Coronary artery (tissue), 2 donors: Measurements from ENCODE around the gene MGLL.
"Not testable (repeated sequence)": the region's sequence is repeated elsewhere in the genome, so short reads cannot be mapped to it uniquely, and the experiment has no call there.

Source experiments
- DNase-seq: peaks from one replicate; pipeline ENCODE4 v3.0.0-alpha.2; 2017; ENCODE audit warnings: low spot score
- H3K27ac ChIP-seq, 2 donors: fragments of 200-600 bp; sonication (generic); one replicate each; pipeline ENCODE4 v1.5.1; 2016 to 2019
- H3K4me3 ChIP-seq: fragments of 200-600 bp; sonication (generic); 2 replicates; pipeline ENCODE4 v1.5.1; 2016; ENCODE audit warnings: mild to moderate bottlenecking, moderate library complexity
- TF ChIP-seq, protein P1 (sequence below): fragments of 200-600 bp; sonication (generic); IDR thresholded peaks from one replicate; pipeline ENCODE4 v1.5.1; 2019; ENCODE audit warnings: antibody characterized with exemption

MGLL gene

GRCh38 chr3:127706312-127706711 is 116.0 kb downstream of the MGLL start:
- TF ChIP-seq, protein P1, sequence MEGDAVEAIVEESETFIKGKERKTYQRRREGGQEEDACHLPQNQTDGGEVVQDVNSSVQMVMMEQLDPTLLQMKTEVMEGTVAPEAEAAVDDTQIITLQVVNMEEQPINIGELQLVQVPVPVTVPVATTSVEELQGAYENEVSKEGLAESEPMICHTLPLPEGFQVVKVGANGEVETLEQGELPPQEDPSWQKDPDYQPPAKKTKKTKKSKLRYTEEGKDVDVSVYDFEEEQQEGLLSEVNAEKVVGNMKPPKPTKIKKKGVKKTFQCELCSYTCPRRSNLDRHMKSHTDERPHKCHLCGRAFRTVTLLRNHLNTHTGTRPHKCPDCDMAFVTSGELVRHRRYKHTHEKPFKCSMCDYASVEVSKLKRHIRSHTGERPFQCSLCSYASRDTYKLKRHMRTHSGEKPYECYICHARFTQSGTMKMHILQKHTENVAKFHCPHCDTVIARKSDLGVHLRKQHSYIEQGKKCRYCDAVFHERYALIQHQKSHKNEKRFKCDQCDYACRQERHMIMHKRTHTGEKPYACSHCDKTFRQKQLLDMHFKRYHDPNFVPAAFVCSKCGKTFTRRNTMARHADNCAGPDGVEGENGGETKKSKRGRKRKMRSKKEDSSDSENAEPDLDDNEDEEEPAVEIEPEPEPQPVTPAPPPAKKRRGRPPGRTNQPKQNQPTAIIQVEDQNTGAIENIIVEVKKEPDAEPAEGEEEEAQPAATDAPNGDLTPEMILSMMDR, result no peak
- no peak overlapping the region for H3K4me3 ChIP-seq
- H3K27ac ChIP-seq, result peak overlapping the region; percentile 66 to 79
- peak; percentile 73 for DNase-seq

GRCh38 chr3:127704840-127705239 is 117.5 kb downstream of the MGLL start:
- not testable (repeated sequence) for H3K27ac ChIP-seq, H3K4me3 ChIP-seq, DNase-seq

DNA sequence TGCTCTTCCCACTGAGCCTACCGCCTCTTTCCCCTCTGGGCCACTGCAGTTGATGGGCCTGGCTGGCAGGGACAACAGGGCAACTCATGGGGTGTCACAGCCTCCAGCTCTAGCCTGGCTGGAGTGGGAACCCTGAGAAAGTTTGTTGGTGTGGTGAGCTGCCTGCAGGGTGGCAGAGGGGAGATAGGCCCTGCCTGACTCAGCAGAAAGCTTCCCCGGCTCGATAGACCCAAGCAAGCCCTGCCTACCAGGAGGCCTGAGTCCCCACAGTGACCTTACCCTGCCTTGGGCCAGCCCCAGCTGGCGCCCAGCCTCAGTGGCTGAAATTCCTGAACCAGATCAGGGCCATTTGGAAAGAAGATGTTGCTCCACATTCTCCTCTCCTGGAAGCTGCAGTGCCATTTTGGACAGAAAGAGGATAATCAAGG is 120.2 kb downstream of the MGLL start:
- DNase-seq, result no peak
- H3K27ac ChIP-seq, result peak overlapping the region; percentile 53 to 60
- TF ChIP-seq, protein P1, result no peak
- no peak overlapping the region for H3K4me3 ChIP-seq

GRCh38 chr3:127701280-127701911 is 120.9 kb downstream of the MGLL start:
- Histone ChIP-seq H3K27ac (peak overlapping the region; percentile 53 to 60), H3K4me3 (no peak overlapping the region)
- TF ChIP-seq, protein P1, result no peak
- no peak for DNase-seq

DNA sequence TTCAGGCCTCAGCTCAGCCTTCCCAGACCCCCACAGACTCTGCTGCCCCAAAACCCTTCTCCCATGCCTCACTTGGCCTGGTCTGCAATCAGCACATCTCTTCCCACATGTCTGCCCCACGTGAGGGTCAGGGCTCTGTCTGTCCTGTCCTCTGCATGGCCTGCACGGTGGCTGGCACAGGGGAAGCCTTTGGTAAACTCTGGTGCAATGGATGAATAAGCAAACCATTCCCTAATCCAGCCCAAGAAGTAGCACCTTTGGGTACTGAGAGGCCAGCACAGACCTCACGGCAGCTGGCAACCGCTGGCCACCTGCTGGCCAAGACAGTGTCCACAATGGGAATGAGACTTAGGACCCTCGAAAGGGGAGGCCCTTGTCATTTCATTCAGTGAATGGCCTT is 121.9 kb downstream of the MGLL start:
- Histone ChIP-seq H3K4me3 (no peak overlapping the region), H3K27ac (peak overlapping the region in 1 of 2 donors; percentile 19)
- TF ChIP-seq, protein P1, result no peak
- no peak for DNase-seq

DNA sequence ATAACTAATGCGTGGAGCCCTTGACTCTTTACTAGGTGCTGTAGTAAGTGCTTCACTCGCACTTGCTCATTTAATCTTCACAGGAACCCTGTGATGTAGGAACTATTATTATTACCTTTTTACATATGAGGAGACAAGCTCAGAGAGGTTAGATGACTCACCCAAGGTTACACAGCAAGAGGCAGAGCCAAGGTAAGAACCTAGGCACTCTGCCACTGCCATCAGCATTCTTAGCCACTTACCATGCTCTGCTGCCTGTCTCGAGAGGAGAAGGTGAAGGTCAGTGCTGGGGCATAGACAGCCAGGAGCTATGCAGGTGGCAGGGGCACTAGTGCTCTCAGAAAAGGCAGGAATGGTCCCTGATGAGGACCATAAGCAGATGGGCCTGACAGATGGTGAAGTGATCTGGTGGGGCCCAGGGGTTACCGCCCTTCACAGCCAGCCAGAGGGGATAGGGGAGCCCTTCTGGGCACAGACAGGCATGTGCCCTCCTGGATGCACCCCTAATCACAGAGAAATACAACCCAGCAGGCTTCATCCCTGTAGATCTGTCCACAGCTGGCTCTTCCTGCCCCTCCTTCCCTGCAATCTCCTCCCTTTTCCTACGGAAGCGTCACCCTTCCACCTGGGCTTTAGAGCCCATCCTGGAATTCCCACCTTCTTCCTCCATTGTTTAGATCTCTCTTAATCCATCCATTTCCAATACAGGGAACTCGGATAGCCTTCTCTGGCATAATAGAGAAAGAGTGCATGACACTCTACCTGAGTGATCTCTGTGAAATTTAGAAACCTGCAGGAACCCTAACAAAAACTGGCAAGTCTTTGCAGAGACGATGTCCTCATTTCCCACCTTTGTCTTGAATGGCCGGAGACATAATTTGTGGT is 122.7 kb downstream of the MGLL start:
- peak overlapping the region; percentile 73 to 96 for H3K27ac ChIP-seq
- TF ChIP-seq, protein P1, result no peak
- no peak for DNase-seq
- no peak overlapping the region for H3K4me3 ChIP-seq

GRCh38 chr3:127698691-127699415 is 123.5 kb downstream of the MGLL start:
- peak overlapping the region; percentile 96 to 97 for H3K27ac ChIP-seq
- TF ChIP-seq, protein P1, result no peak
- DNase-seq, result no peak
- H3K4me3 ChIP-seq, result no peak overlapping the region
